Ectodermal cell (in vitro differentiated cells): ENCODE results near the gene MAP4K2.

Experiments used
- H3K27ac ChIP-seq: 2 replicates; pipeline ENCODE4 v1.7.0; 2013; ENCODE audit warnings: mild to moderate bottlenecking, low read depth, low read length; ENCODE audit not compliant: insufficient read depth, poor library complexity, severe bottlenecking
- H3K27me3 ChIP-seq: 2 replicates; pipeline ENCODE4 v1.7.0; 2013; ENCODE audit warnings: mild to moderate bottlenecking, low read length; ENCODE audit not compliant: insufficient read depth, control insufficient read depth, poor library complexity, severe bottlenecking
- H3K36me3 ChIP-seq: one replicate; pipeline ENCODE4 v1.7.0; 2013; ENCODE audit warnings: low read length; ENCODE audit not compliant: control insufficient read depth, insufficient read depth
- H3K4me1 ChIP-seq: one replicate; pipeline ENCODE4 v1.7.0; 2013; ENCODE audit warnings: low read length; ENCODE audit not compliant: control insufficient read depth, insufficient read depth
- H3K4me3 ChIP-seq: 2 replicates; pipeline ENCODE4 v1.7.0; 2013; ENCODE audit warnings: low read depth, low read length, control low read depth; ENCODE audit not compliant: insufficient read depth
- H3K9me3 ChIP-seq: 2 replicates; pipeline ENCODE4 v1.7.0; 2013; ENCODE audit warnings: mild to moderate bottlenecking, low read length, moderate library complexity; ENCODE audit not compliant: control insufficient read depth
- WGBS, 2 experiments: methylation state at CpG; one replicate each; pipeline ENCODE4 v1.1.7; 2013; ENCODE audit warnings: missing lambda C conversion rate in 2 of 2; 5-methylcytosine and 5-hydroxymethylcytosine counted together

Gene MAP4K2

GRCh38 chr11:64744544-64745188 lies 58.3 kb downstream of the MAP4K2 start:
- no peaks in the 10 kb centered on the region for H3K9me3 ChIP-seq
- peaks cover 24% of the 10 kb centered on the region for H3K4me1 ChIP-seq
- 0% methylated on average over 87 to 89 of the region's 89 CpGs for WGBS, 2 experiments
- H3K27me3 ChIP-seq = peaks cover 62% of the 10 kb centered on the region
- no peaks in the 10 kb centered on the region for H3K36me3 ChIP-seq
- no peak overlapping the region for H3K27ac ChIP-seq
- H3K4me3 ChIP-seq = peak overlapping the region; percentile 36

DNA sequence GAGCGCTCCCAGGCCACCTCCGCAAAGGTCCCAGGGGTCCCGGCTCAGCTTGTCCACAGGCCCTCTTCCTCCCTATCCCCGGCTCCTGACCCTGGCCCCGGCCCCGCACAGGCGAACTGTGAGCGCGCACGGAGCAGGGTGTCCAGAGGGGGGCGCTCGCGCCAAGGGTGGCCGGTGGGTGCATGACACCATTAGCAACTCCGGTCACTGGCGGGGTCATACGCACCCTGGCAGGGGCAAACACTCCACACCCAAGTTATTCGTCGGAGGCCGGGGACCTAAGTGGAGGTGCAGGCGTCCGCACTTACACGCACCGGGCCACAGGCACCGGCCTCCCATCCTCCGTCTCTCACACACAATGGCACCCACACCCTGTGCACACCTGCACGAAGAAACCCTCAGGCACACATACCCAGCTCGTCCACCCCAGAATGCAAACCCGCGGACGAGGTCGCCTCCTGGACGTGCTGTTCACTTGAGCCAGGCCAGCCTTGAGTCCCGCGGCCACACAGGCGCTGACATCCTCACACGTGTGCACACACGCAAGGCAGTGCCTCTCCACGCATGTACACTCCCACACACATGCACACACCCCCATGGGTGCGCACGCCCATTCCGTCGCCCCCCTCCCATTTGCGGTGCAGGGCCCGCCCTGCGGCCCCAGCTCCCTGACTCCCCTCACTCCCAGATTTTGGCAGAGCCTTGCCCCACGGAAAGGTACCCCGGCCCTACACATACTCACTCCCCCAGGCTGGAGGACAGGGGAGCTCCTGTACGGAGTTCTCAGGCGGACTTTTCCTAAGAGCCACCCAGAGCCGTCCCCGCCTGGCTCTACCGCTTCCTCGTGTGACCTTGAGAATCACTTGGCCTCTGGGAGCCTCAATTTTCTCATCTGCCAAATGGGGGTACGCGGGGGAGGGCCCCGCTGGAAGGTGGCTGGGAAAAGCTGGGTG lies 59.1 kb downstream of the MAP4K2 start, which contains the start of gene RASGRP2:
Gene RASGRP2 (minus strand): TSS at position 552 of the 953 bp plus-strand sequence. CDS start 1,276 bp downstream, outside the sequence.
- H3K27ac ChIP-seq = no peak within 1 kb of the TSS
- no peaks in the 10 kb centered on the region for H3K9me3 ChIP-seq
- peaks cover 62% of the 10 kb centered on the region for H3K27me3 ChIP-seq
- WGBS, 2 experiments = 6% methylated on average over 57 of the region's 57 CpGs
- peak within 1 kb of the TSS; percentile 36 for H3K4me3 ChIP-seq
- no peaks in the 10 kb centered on the region for H3K36me3 ChIP-seq
- peaks cover 24% of the 10 kb centered on the region for H3K4me1 ChIP-seq

GRCh38 chr11:64742889-64743590 lies 60.0 kb downstream of the MAP4K2 start:
- H3K27me3 ChIP-seq = peaks cover 62% of the 10 kb centered on the region
- H3K4me3 ChIP-seq = peak overlapping the region; percentile 23
- 1% methylated on average over 58 of the region's 58 CpGs for WGBS, 2 experiments
- no peaks in the 10 kb centered on the region for H3K36me3 ChIP-seq
- H3K9me3 ChIP-seq = no peaks in the 10 kb centered on the region
- no peak overlapping the region for H3K27ac ChIP-seq
- peaks cover 24% of the 10 kb centered on the region for H3K4me1 ChIP-seq

- Histone ChIP-seq H3K4me3 (peak overlapping the region; percentile 23), H3K27me3 (peaks cover 62% of the 10 kb centered on the region), H3K36me3 (no peaks in the 10 kb centered on the region), H3K27ac (no peak overlapping the region), H3K4me1 (peaks cover 24% of the 10 kb centered on the region), H3K9me3 (no peaks in the 10 kb centered on the region)
- WGBS, 2 experiments = 7 to 8% methylated on average over 54 of the region's 54 CpGs
Measured at GRCh38 chr11:64742087-64742888, 60.7 kb downstream of the MAP4K2 start.

DNA sequence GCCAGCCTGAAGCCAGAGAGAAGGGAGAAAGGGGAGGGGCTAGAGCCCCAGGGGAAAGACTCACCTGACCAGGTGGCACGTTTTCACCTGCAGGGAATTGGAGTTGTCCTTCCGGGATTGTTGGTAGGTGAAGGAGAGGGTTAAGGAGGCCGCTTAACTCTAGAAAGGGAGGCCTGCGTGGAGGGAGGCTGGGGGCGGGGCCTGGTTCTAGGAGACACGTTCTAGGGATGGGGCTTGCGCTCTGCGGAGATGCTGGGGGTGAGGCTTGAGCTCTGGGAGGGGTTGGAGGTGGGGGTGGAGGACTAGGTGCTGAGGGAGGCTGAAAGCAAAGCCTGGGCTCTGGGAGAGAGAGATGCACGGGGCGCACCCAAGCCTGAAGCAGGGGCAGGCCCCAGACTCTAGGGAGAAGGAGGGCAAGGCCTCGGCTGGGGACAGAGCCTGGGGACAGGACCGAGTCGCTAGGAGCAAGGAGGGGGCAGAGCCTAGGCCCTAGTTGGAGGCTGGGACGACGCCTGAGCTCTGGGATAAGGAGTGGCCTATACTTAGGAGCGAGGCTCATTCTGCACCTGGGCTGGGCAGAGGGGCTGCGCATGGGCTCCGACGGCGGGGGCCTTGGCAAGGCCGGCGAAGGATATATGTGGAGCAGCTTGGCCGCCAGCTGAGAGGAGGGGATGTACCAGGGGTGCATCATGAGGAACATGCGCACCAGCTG lies 61.5 kb downstream of the MAP4K2 start:
- Histone ChIP-seq H3K36me3 (no peaks in the 10 kb centered on the region), H3K4me3 (no peak overlapping the region), H3K27me3 (peaks cover 62% of the 10 kb centered on the region), H3K27ac (no peak overlapping the region), H3K9me3 (no peaks in the 10 kb centered on the region), H3K4me1 (peaks cover 24% of the 10 kb centered on the region)
- 42 to 44% methylated on average over 24 of the region's 24 CpGs for WGBS, 2 experiments

DNA sequence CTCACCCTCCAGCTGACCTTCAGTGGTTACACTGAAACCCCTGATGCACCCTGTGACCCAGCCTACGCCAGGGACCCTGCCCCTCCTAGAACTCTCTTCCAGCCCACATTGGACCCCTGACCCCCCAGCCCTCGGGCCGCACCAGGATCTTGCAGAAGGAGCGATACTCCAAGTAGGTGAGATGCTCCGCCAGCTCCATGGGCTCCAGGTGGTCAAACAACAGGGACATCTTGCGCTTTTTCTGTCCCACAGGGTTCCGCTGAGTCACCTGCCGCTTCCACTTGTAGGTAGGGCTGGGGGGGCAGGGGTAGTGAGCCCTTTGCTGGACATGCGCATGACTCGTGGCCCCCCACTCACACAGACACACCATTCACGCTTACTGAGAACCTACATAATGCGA lies 63.1 kb downstream of the MAP4K2 start:
- H3K27ac ChIP-seq = no peak overlapping the region
- no peaks in the 10 kb centered on the region for H3K36me3 ChIP-seq
- peaks cover 50% of the 10 kb centered on the region for H3K27me3 ChIP-seq
- H3K4me1 ChIP-seq = peaks cover 17% of the 10 kb centered on the region
- WGBS, 2 experiments = 92 to 95% methylated on average over 12 of the region's 12 CpGs
- H3K4me3 ChIP-seq = no peak overlapping the region
- H3K9me3 ChIP-seq = no peaks in the 10 kb centered on the region

- Histone ChIP-seq H3K27me3 (peaks cover 19% of the 10 kb centered on the region), H3K9me3 (no peaks in the 10 kb centered on the region), H3K36me3 (no peaks in the 10 kb centered on the region), H3K4me3 (no peak overlapping the region), H3K4me1 (peaks cover 6% of the 10 kb centered on the region), H3K27ac (no peak overlapping the region)
- 92 to 94% methylated on average over 12 to 15 of the region's 15 CpGs for WGBS, 2 experiments
Measured at GRCh38 chr11:64736654-64737053, 66.4 kb downstream of the MAP4K2 start.

DNA sequence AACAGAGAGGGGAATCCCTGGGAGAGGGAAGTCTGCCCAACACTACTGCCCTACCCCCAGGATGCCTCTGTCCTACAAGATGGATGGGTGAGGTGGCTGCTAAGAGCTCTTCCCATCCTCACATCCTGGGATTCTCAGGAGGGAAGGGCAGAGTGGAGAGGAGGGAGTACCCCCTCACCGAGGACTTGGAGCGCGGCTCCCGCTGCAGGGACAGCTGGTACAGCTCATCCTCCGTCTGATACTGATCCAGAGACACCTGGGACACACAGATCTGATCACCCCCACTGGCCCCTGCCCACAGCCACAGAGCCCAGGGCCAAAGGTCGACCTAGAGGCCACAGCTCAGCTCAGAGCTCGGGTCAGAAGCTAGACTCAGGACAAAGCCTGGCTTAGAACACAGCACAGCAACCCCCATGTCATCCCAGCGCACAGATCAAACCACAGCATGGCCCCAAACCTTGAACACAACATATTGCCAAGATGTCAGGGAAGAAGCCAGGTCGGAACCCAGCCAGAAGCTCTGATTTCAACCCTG lies 67.2 kb downstream of the MAP4K2 start:
- 88 to 92% methylated on average over 9 of the region's 9 CpGs for WGBS, 2 experiments
- Histone ChIP-seq H3K9me3 (no peaks in the 10 kb centered on the region), H3K27ac (no peak overlapping the region)

More for the DNA sequence above, 67.2 kb downstream of the MAP4K2 start:
- peaks cover 10% of the 10 kb centered on the region for H3K27me3 ChIP-seq
- no peak overlapping the region for H3K4me3 ChIP-seq
- no peaks in the 10 kb centered on the region for H3K4me1 ChIP-seq
- no peaks in the 10 kb centered on the region for H3K36me3 ChIP-seq
